ENCODE results near the gene NUMB. TPM values are rescaled to one million over a fixed set of nuclear protein-coding genes. Genes with fewer than 3 reads are reported as not detected.

NUMB gene
- total RNA-seq, 4 donors from 2014 or later = 49.2 to 63.4 (median 50.7) TPM

DNA sequence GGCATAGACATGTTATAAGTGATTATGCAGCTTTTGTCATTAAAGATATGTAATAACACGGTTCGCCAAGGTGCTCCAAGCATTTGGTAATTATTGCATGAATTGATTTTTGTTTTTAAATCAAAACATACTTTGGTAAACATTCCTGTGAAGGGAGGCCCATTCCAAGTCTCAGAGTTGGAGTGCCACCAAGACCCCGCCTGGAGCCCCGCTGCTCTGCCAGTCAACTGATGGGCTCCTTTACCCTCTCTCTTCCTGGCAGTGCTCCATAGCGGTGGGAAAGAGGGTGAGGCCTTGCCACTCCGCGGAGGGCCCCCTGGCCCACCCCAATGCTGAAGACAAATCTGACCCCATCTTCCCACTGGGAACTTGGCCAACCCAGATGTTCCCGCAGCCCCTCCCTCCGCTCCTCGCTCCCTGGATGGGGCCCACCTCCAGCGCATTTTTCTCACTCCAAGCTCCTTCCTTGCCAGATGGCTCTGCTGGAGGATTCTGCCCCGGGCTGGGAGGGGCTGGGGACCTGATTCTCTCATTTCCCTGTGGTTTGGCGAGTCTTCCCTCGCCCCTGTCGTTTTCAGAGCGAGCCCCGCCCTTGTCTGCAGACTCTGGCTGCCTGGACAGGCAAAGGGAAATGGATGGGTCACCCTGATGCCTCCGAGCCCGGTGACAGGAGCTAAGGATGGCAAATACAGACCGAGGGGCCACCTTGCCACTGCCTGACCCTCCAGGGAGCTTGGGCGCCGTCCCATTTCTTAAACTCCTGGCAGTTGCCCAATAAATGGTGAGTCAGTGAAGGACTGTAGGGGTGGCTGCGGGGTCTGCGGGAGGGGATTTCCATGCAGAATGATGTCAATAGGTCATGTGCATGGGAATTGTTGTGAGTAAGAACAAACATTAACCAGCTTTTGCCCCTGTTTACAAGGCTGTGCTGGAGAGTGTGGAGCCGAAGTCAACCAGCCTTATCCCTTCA is 230.2 kb downstream of the NUMB start:
- no peaks in the 10 kb centered on the region for H3K27me3 ChIP-seq
- WGBS = 32% methylated on average over 22 of the region's 25 CpGs

DNA sequence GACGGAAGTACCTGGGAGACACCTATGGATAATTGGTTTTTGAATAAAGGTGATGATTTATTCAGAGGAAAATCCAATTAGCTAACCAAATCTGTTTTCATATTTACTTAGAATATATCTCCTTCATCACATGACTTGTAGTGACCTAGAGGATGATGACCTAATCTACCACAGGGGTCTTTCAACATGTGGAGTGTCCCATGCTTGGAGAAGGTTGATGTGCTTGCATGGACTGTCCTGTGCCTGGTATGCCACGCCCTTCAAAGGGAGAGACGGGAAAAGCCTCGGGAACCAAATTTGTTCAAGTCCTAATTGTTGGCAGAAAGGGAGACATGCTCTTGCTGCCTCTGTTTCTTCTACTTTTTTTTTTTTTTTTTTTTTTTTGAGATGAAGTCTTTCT is 232.8 kb downstream of the NUMB start:
- H3K9me3 ChIP-seq = no peaks in the 10 kb centered on the region
- no peak overlapping the region for H3K4me3 ChIP-seq
- no peak overlapping the region for H3K27ac ChIP-seq (replicated peaks in 1 of 4)
- no peak for DNase-seq (ENCODE audit: extremely low spot score)
- TF ChIP-seq POLR2A (IDR thresholded peaks at IDR 0.05; ENCODE audit: low read depth) (no peak), EP300 (IDR thresholded peaks at IDR 0.05) (no peak), POLR2AphosphoS5 (IDR thresholded peaks at IDR 0.05) (no peak)
- TF ChIP-seq, protein P1, sequence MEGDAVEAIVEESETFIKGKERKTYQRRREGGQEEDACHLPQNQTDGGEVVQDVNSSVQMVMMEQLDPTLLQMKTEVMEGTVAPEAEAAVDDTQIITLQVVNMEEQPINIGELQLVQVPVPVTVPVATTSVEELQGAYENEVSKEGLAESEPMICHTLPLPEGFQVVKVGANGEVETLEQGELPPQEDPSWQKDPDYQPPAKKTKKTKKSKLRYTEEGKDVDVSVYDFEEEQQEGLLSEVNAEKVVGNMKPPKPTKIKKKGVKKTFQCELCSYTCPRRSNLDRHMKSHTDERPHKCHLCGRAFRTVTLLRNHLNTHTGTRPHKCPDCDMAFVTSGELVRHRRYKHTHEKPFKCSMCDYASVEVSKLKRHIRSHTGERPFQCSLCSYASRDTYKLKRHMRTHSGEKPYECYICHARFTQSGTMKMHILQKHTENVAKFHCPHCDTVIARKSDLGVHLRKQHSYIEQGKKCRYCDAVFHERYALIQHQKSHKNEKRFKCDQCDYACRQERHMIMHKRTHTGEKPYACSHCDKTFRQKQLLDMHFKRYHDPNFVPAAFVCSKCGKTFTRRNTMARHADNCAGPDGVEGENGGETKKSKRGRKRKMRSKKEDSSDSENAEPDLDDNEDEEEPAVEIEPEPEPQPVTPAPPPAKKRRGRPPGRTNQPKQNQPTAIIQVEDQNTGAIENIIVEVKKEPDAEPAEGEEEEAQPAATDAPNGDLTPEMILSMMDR (IDR thresholded peaks at IDR 0.05) = no peak
- no peaks in the 10 kb centered on the region for H3K27me3 ChIP-seq
- intact Hi-C loops (cut with DNase I) = no loop called here
- WGBS = 84% methylated on average over 4 of the region's 4 CpGs
- H3K4me1 ChIP-seq = peaks cover 14 to 50% (median 37%) of the 10 kb centered on the region in 4 donors
- H3K36me3 ChIP-seq = peaks cover 0 to 21% (median 6%) of the 10 kb centered on the region in 4 donors

More for the DNA sequence above, 230.2 kb downstream of the NUMB start:
- peaks cover 11 to 49% (median 41%) of the 10 kb centered on the region in 4 donors for H3K4me1 ChIP-seq
- peak overlapping the region; percentile 54 to 65 (median 56) for H3K27ac ChIP-seq (replicated peaks in 1 of 4)
- peak overlapping the region; percentile 3 to 22 (median 13) for H3K4me3 ChIP-seq
- TF ChIP-seq, protein P1 (IDR thresholded peaks at IDR 0.05) = no peak
- TF ChIP-seq POLR2A (IDR thresholded peaks at IDR 0.05; ENCODE audit: low read depth) (no peak), EP300 (IDR thresholded peaks at IDR 0.05) (no peak), POLR2AphosphoS5 (IDR thresholded peaks at IDR 0.05) (no peak)
- no peak for DNase-seq (ENCODE audit: extremely low spot score)
- H3K9me3 ChIP-seq = no peaks in the 10 kb centered on the region
- intact Hi-C loops (cut with DNase I) = no loop called here
- H3K36me3 ChIP-seq = peaks cover 0 to 2% (median 0%) of the 10 kb centered on the region in 4 donors

Small RNAs within 50 kb of the gene (small RNA-seq; reads per million reads assigned to genes)
- gene RNU6-419P = 0 reads per million in 3 donors

Other genes with a start within 250 kb of the NUMB start
- 10 to 100 TPM; 12.0 to 43.5 (median 24.1) TPM for gene PAPLN, start 221.0 kb downstream of the NUMB start, total RNA-seq
- 10 to 100 TPM; 15.8 to 23.7 (median 18.7) TPM for gene RIOX1, start 32.4 kb upstream of the NUMB start, total RNA-seq
- 10 to 100 TPM in 2 of 4 donors, 1 to 10 TPM in 2; 8.0 to 30.1 (median 14.1) TPM for gene ACOT1, start 78.6 kb upstream of the NUMB start, total RNA-seq
- under 1 TPM; under 0.01 to 0.80 (median 0.34) TPM for gene HEATR4, start 100.4 kb upstream of the NUMB start, total RNA-seq
- gene ACOT2, start 110.7 kb upstream of the NUMB start, total RNA-seq = 100 to 1,000 TPM in 3 of 4 donors, 10 to 100 TPM in 1; 36.8 to 186 (median 128) TPM
- under 1 TPM; 0.42 to 0.57 (median 0.48) TPM for gene ACOT4, start 133.3 kb upstream of the NUMB start, total RNA-seq
- gene ACOT6, start 154.0 kb upstream of the NUMB start, total RNA-seq = not detected
- gene DNAL1, start 186.4 kb upstream of the NUMB start, total RNA-seq = 10 to 100 TPM in 2 of 4 donors, 1 to 10 TPM in 2; 6.2 to 13.7 (median 10.4) TPM

All from esophagus muscularis mucosa (tissue), 4 donors.